Measurements from ENCODE around the gene MAP3K21. TPM values are rescaled to one million over a fixed set of nuclear protein-coding genes. Genes with fewer than 3 reads are reported as not detected.

Gene MAP3K21
- total RNA-seq, 1 donor from 2014 or later, result 0.25 TPM

- H3K4me1 Mint-ChIP-seq (ENCODE audit: low read depth), result peaks cover under 1% of the 10 kb centered on the region
- H3K27me3 Mint-ChIP-seq (ENCODE audit: low read depth), result peaks cover 40% of the 10 kb centered on the region
- no peaks in the 10 kb centered on the region for H3K36me3 Mint-ChIP-seq (ENCODE audit: low read depth)
- TF ChIP-seq CTCF (IDR thresholded peaks at IDR 0.05), result no peak
- no peak overlapping the region for H3K4me3 Mint-ChIP-seq (ENCODE audit: unreplicated experiment)
- no peaks in the 10 kb centered on the region for H3K9me3 Mint-ChIP-seq (ENCODE audit: low read depth)
- no peak overlapping the region for H3K27ac Mint-ChIP-seq (ENCODE audit: unreplicated experiment)
- no peak for DNase-seq (ENCODE audit: low spot score)
These were observed 6.6 kb downstream of the MAP3K21 start for GRCh38 chr1:233334092-233334491.

- no peak for DNase-seq (ENCODE audit: low spot score)
- H3K36me3 Mint-ChIP-seq (ENCODE audit: low read depth), result no peaks in the 10 kb centered on the region
- H3K4me1 Mint-ChIP-seq (ENCODE audit: low read depth), result no peaks in the 10 kb centered on the region
- no peaks in the 10 kb centered on the region for H3K9me3 Mint-ChIP-seq (ENCODE audit: low read depth)
- no peak overlapping the region for H3K4me3 Mint-ChIP-seq (ENCODE audit: unreplicated experiment)
- H3K27ac Mint-ChIP-seq (ENCODE audit: unreplicated experiment), result no peak overlapping the region
- TF ChIP-seq CTCF (IDR thresholded peaks at IDR 0.05), result no peak
- peaks cover 46% of the 10 kb centered on the region for H3K27me3 Mint-ChIP-seq (ENCODE audit: low read depth)
These were observed 9.3 kb downstream of the MAP3K21 start for GRCh38 chr1:233336554-233337456.

- no peaks in the 10 kb centered on the region for H3K36me3 Mint-ChIP-seq (ENCODE audit: low read depth)
- peaks cover 44% of the 10 kb centered on the region for H3K27me3 Mint-ChIP-seq (ENCODE audit: low read depth)
- no peak overlapping the region for H3K4me3 Mint-ChIP-seq (ENCODE audit: unreplicated experiment)
- no peak for TF ChIP-seq CTCF (IDR thresholded peaks at IDR 0.05)
- H3K9me3 Mint-ChIP-seq (ENCODE audit: low read depth), result no peaks in the 10 kb centered on the region
- no peak overlapping the region for H3K27ac Mint-ChIP-seq (ENCODE audit: unreplicated experiment)
- no peak for DNase-seq (ENCODE audit: low spot score)
- H3K4me1 Mint-ChIP-seq (ENCODE audit: low read depth), result no peaks in the 10 kb centered on the region
These were observed 10.0 kb downstream of the MAP3K21 start for GRCh38 chr1:233337505-233337904.

GRCh38 chr1:233338102-233338501 lies 10.6 kb downstream of the MAP3K21 start:
- H3K27me3 Mint-ChIP-seq (ENCODE audit: low read depth), result peaks cover 49% of the 10 kb centered on the region
- no peak for TF ChIP-seq CTCF (IDR thresholded peaks at IDR 0.05)
- DNase-seq (ENCODE audit: low spot score), result no peak
- H3K9me3 Mint-ChIP-seq (ENCODE audit: low read depth), result no peaks in the 10 kb centered on the region
- H3K27ac Mint-ChIP-seq (ENCODE audit: unreplicated experiment), result no peak overlapping the region
- H3K36me3 Mint-ChIP-seq (ENCODE audit: low read depth), result no peaks in the 10 kb centered on the region
- H3K4me1 Mint-ChIP-seq (ENCODE audit: low read depth), result no peaks in the 10 kb centered on the region
- no peak overlapping the region for H3K4me3 Mint-ChIP-seq (ENCODE audit: unreplicated experiment)

GRCh38 chr1:233340031-233340555 lies 12.6 kb downstream of the MAP3K21 start:
- Mint-ChIP-seq H3K4me3 (ENCODE audit: unreplicated experiment) (no peak overlapping the region), H3K4me1 (ENCODE audit: low read depth) (no peaks in the 10 kb centered on the region), H3K27me3 (ENCODE audit: low read depth) (peaks cover 47% of the 10 kb centered on the region), H3K9me3 (ENCODE audit: low read depth) (no peaks in the 10 kb centered on the region), H3K27ac (ENCODE audit: unreplicated experiment) (no peak overlapping the region), H3K36me3 (ENCODE audit: low read depth) (no peaks in the 10 kb centered on the region)
- no peak for TF ChIP-seq CTCF (IDR thresholded peaks at IDR 0.05)
- DNase-seq (ENCODE audit: low spot score), result no peak
